ENCODE data around the gene ATP5F1D. TPM values are rescaled to one million over a fixed set of nuclear protein-coding genes. Genes with fewer than 3 reads are reported as not detected.

ATP5F1D gene
- total RNA-seq, 6 donors from 2014 or later = 56.0 to 187 (median 113) TPM

- TF ChIP-seq CTCF (IDR thresholded peaks at IDR 0.05) = no peak
- no peak for TF ChIP-seq EP300 (IDR thresholded peaks at IDR 0.05)
- TF ChIP-seq POLR2AphosphoS5 (IDR thresholded peaks at IDR 0.05) = no peak
- TF ChIP-seq POLR2A (IDR thresholded peaks at IDR 0.05) = no peak
- peaks cover 20 to 37% (median 31%) of the 10 kb centered on the region in 4 donors for H3K36me3 ChIP-seq
- no peaks in the 10 kb centered on the region for H3K9me3 ChIP-seq
- H3K27me3 ChIP-seq = peaks cover 0 to under 1% (median 0%) of the 10 kb centered on the region in 4 donors
- DNase-seq (peak in 1 of 2 donors; percentile 70), ATAC-seq (ENCODE audit: low FRiP score in 2 of 2) (no peak)
- no peak overlapping the region for H3K4me3 ChIP-seq
- no peak overlapping the region for H3K27ac ChIP-seq
- peaks cover 30 to 39% (median 31%) of the 10 kb centered on the region in 4 donors for H3K4me1 ChIP-seq
- 82 to 84% methylated on average over 5 to 12 of the region's 12 CpGs for WGBS, 2 donors
Measured at GRCh38 chr19:1278074-1278473, 36.5 kb downstream of the ATP5F1D start.

GRCh38 chr19:1278713-1279660, 37.4 kb downstream of the ATP5F1D start:
- Histone ChIP-seq H3K4me1 (peaks cover 21 to 30% (median 22%) of the 10 kb centered on the region in 4 donors), H3K27me3 (peaks cover 0 to 10% (median 2%) of the 10 kb centered on the region in 4 donors), H3K36me3 (peaks cover 13 to 28% (median 21%) of the 10 kb centered on the region in 4 donors), H3K27ac (no peak overlapping the region), H3K9me3 (no peaks in the 10 kb centered on the region), H3K4me3 (no peak overlapping the region)
- DNase-seq = peak in 1 of 2 donors; percentile 63
- ATAC-seq (ENCODE audit: low FRiP score in 2 of 2) = no peak
- WGBS, 2 donors = 91 to 97% methylated on average over 13 to 25 of the region's 25 CpGs
- TF ChIP-seq POLR2A (IDR thresholded peaks at IDR 0.05) = no peak
- TF ChIP-seq CTCF (IDR thresholded peaks at IDR 0.05) = no peak
- TF ChIP-seq POLR2AphosphoS5 (IDR thresholded peaks at IDR 0.05) = no peak
- TF ChIP-seq EP300 (IDR thresholded peaks at IDR 0.05) = no peak

GRCh38 chr19:1279782-1280341, 38.3 kb downstream of the ATP5F1D start:
- Histone ChIP-seq H3K9me3 (no peaks in the 10 kb centered on the region), H3K4me1 (peaks cover 13 to 21% (median 14%) of the 10 kb centered on the region in 4 donors), H3K36me3 (peaks cover 5 to 20% (median 13%) of the 10 kb centered on the region in 4 donors), H3K27me3 (peaks cover 0 to 18% (median 4%) of the 10 kb centered on the region in 4 donors), H3K4me3 (no peak overlapping the region), H3K27ac (no peak overlapping the region)
- WGBS, 2 donors = 38 to 48% methylated on average over 7 to 9 of the region's 10 CpGs
- ATAC-seq (ENCODE audit: low FRiP score in 2 of 2) (peak; percentile 61), DNase-seq (peak; percentile 83 to 94)
- TF ChIP-seq POLR2A (IDR thresholded peaks at IDR 0.05) = peak in 1 of 4 donors; percentile 12
- no peak for TF ChIP-seq EP300 (IDR thresholded peaks at IDR 0.05)
- TF ChIP-seq CTCF (IDR thresholded peaks at IDR 0.05) = peak; percentile 89 to 94 (median 90)
- no peak for TF ChIP-seq POLR2AphosphoS5 (IDR thresholded peaks at IDR 0.05)

GRCh38 chr19:1280636-1281568, 39.4 kb downstream of the ATP5F1D start:
- peaks cover 10 to 19% (median 11%) of the 10 kb centered on the region in 4 donors for H3K4me1 ChIP-seq
- no peak for TF ChIP-seq POLR2A (IDR thresholded peaks at IDR 0.05)
- 93 to 98% methylated on average over 10 to 45 of the region's 53 CpGs for WGBS, 2 donors
- ATAC-seq (ENCODE audit: low FRiP score in 2 of 2) (no peak), DNase-seq (peak in 1 of 2 donors; percentile 87)
- H3K27ac ChIP-seq = no peak overlapping the region
- H3K27me3 ChIP-seq = peaks cover 0 to 26% (median 12%) of the 10 kb centered on the region in 4 donors
- peaks cover 5 to 17% (median 9%) of the 10 kb centered on the region in 4 donors for H3K36me3 ChIP-seq
- no peak overlapping the region for H3K4me3 ChIP-seq
- no peaks in the 10 kb centered on the region for H3K9me3 ChIP-seq

All from upper lobe of left lung (tissue), 6 donors.